ENCODE data around the gene BMERB1.
"Not testable (repeated sequence)": the region's sequence is repeated elsewhere in the genome, so short reads cannot be mapped to it uniquely, and the experiment has no call there.

The BMERB1 gene

GRCh38 chr16:15426796-15427195 lies 7.6 kb upstream of the BMERB1 start:
- no peak for DNase-seq

- DNase-seq, result peak; percentile 1
Measured at GRCh38 chr16:15427648-15428239, 6.6 kb upstream of the BMERB1 start.

- DNase-seq, result not testable (repeated sequence)
Measured at GRCh38 chr16:15430884-15431283, 3.5 kb upstream of the BMERB1 start.

GRCh38 chr16:15434079-15434424 lies 336 bp upstream of the BMERB1 start:
- DNase-seq, result no peak

- no peak for DNase-seq
Measured at GRCh38 chr16:15435216-15435864, 952 bp downstream of the BMERB1 start.

GRCh38 chr16:15439102-15439501 lies 4.7 kb downstream of the BMERB1 start:
- DNase-seq, result no peak

GRCh38 chr16:15439521-15439920 lies 5.1 kb downstream of the BMERB1 start:
- no peak for DNase-seq

- no peak for DNase-seq
Measured at GRCh38 chr16:15440852-15441251, 6.5 kb downstream of the BMERB1 start.

GRCh38 chr16:15442140-15442539 lies 7.8 kb downstream of the BMERB1 start:
- not testable (repeated sequence) for DNase-seq

GRCh38 chr16:15443753-15444152 lies 9.4 kb downstream of the BMERB1 start:
- DNase-seq, result no peak

- DNase-seq, result no peak
Measured at GRCh38 chr16:15444264-15444663, 9.9 kb downstream of the BMERB1 start.

- DNase-seq, result no peak
Measured at GRCh38 chr16:15445450-15445849, 11.1 kb downstream of the BMERB1 start.

- no peak for DNase-seq
Measured at GRCh38 chr16:15446901-15447300, 12.5 kb downstream of the BMERB1 start.

GRCh38 chr16:15450624-15451023 lies 16.2 kb downstream of the BMERB1 start:
- no peak for DNase-seq

GRCh38 chr16:15451098-15451731 lies 16.8 kb downstream of the BMERB1 start:
- no peak for DNase-seq

- DNase-seq, result no peak
Measured at GRCh38 chr16:15452246-15452855, 18.0 kb downstream of the BMERB1 start.

GRCh38 chr16:15453296-15453695 lies 18.9 kb downstream of the BMERB1 start:
- not testable (repeated sequence) for DNase-seq

- DNase-seq, result not testable (repeated sequence)
Measured at GRCh38 chr16:15454933-15455332, 20.5 kb downstream of the BMERB1 start.

- no peak for DNase-seq
Measured at GRCh38 chr16:15457400-15457799, 23.0 kb downstream of the BMERB1 start.

GRCh38 chr16:15457958-15458357 lies 23.6 kb downstream of the BMERB1 start:
- DNase-seq, result no peak

GRCh38 chr16:15459791-15460190 lies 25.4 kb downstream of the BMERB1 start:
- no peak for DNase-seq

GRCh38 chr16:15460601-15461000 lies 26.2 kb downstream of the BMERB1 start:
- no peak for DNase-seq

- DNase-seq, result no peak
Measured at GRCh38 chr16:15461376-15461775, 27.0 kb downstream of the BMERB1 start.

Measured in DMS153 (cell line).